Hepatic stellate cell (primary cell): ENCODE data around the gene PLEKHB1.
A peak's percentile ranks its signal among the peaks of the same experiment; 100 is the strongest.

ENCODE experiments used
- DNase-seq: peaks from one replicate; pipeline ENCODE4 v3.0.0; 2011; ENCODE audit warnings: low spot score

The PLEKHB1 gene, protein sequence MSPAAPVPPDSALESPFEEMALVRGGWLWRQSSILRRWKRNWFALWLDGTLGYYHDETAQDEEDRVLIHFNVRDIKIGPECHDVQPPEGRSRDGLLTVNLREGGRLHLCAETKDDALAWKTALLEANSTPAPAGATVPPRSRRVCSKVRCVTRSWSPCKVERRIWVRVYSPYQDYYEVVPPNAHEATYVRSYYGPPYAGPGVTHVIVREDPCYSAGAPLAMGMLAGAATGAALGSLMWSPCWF

DNA sequence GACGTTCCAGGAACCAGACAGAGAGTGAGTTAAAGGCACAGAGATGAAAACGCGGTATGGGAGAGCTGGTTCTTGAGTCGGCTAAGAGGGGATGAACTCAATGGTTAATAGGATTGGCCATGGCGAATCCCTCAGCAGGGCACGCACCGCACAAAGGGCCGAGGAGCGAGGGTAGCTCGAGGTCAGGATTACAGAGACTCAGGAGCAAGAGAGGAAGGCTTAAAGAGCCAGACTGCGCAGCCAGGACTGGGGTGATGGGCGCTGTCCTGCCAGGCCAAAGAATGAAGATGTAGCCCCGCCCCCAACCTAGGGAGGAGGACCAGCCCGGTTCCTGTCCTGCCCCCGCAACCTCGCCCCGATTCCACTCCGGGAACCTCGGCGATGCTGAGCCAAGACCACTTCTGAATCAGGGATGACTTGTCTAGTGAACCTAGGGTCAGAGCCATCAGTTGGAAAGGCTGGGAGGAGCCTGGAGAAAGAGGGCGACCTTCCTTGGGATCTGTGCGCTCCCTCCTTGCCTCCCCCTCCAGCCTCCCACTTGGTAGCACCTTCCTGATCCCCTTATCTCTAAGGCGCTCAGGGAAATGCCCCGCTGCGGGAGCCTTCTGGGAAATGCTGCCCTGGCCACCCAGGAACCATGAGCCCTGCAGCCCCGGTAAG is at the start of gene PLEKHB1:
Gene PLEKHB1 (plus strand): TSS at position 610 of the 660 bp plus-strand sequence. CDS start 28 bp downstream, at position 638.
- no peak for DNase-seq

- no peak for DNase-seq
Observed at GRCh38 chr11:73597336-73597955, 48.9 kb upstream of the PLEKHB1 start.

GRCh38 chr11:73597956-73598718 is 48.2 kb upstream of the PLEKHB1 start, which contains the start of gene FAM168A:
TSS of gene FAM168A (minus strand) at chr11:73598112. CDS start at chr11:73468474, 129,638 bp downstream.
- DNase-seq = peak; percentile 94

DNA sequence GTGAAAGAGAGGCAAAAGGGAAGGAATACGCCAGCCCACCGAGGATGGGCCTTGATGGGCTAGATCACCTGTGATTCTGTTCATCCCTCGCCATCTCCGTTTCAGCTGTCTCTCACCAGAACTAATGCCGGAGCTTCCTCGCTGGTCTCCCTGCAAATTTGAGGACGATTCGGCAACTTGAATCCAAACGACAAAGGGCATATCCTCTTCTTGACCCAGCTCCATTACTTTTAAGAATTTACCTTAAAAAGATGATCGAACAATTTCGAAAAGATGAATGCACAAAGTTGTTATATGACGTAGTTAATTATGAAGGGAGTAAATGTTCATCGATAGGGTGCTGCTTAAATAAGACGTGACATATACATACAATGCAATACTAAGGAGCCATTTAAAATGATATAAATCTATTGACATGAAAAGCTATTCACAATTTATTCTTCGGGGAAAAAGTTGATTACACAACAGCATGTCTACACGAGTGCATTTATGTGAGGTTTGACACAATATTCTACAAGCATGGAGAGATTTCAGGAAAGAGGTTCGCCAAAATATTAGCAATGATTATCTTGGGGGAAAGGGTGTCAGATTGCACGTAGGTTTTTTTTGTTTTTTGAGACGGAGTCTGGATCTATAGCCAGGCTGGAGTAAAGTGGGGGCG is 47.5 kb upstream of the PLEKHB1 start:
- no peak for DNase-seq

DNA sequence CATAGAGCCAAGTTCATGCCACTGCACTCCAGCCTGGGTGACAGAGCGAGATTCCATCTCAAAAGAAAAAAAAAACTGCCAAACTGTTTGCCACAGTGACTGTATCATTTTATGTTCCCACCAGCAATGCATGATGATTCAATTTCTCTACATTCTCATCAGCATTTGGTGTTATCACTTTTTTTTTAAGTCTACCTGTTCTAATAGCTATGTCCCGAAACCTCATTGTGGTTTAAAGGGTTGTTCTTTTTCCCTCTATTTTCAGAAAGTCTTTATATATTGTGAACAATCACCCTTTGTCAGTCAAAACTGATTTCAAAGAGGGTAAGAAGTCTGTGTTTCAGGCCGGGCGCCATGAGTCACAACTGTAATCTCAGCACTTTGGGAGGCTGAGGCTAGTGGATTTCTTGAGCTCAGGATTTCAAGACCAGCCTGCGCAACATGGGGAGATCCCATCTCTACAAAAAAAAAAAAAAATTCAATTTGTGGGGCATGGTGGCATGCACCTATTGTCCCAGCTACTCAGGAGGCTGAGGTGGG is 33.7 kb upstream of the PLEKHB1 start:
- no peak for DNase-seq

DNA sequence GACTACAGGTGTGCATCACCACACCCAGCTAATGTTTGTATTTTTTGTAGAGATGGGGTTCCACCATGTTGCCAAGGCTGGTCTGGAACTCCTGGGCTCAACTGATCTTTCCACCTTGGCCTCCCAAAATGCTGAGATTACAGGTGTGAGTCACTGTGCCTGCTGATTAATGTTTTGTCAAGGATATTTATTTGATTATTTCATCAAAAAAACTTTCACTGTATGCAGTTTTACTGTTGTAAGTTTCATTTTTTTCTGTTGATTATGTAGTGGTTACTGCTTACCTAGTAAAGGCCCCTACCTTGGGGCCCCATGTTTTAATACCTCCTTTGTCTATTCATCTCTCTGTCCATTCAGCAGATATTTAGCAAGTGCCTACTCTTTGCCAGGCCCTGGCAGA is 31.8 kb upstream of the PLEKHB1 start:
- DNase-seq = no peak

DNA sequence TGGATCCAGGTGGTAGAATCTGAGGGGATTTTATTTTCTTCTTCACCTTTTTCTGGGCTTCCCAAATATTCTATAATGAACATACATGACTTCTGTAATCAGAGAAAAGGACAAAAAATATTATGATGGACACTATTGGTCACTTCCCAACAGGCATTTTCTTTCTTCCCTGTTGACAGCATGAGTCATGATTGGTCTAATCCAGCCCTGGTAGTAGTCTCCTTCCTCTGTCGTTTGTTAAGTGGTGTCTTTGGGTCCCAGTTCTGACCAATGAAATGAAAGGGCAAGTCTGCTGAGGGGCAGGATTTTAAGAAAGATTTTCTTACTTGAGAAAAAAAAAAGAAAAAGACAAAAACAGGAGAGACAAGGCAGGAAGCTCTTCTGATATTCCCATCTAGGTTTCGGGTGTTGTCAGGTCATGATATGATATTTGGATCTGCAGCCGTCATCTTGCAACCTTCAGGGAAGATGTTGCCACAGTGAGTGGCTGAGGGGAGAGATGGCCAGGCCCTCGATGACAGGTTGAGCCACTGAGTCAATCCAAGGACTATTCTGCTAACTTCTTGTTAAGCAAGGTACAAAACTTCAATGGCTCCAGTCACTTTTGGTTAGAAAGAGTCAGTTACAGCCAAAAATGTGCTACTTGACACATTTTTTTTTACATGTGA is 23.3 kb upstream of the PLEKHB1 start:
- no peak for DNase-seq

- DNase-seq = no peak
Observed at GRCh38 chr11:73623686-73624085, 22.7 kb upstream of the PLEKHB1 start.

DNA sequence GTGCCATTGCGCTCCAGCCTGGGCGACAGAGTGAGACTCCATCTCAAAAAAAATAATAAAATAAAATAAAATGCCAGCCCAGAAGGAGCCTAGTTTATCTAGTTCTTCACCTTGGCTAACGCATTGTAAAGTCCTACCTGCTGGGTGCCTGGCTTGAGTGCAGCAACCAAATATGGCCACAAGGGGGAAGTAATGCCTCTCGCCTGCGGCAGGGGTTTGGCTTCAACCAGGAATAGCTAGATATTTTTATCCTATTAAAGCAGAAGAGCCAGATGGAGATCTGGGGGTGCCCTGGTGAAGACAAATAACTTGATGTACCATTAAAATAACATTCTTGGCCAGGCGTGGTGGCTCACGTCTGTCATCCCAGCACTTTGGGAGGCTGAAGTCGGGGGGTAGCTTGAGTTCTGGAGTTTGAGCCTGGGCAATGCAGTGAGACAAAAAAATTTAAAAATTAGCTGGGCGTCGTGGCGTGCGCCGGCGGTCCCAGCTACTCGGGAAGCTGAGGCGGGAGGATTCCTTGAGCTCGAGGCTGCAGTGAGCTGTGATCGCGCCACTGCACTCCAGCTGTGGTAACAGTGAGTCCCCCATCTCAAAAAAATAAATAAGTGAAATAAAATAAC is 20.6 kb upstream of the PLEKHB1 start:
- peak; percentile 82 for DNase-seq

GRCh38 chr11:73629907-73630306 is 16.5 kb upstream of the PLEKHB1 start:
- DNase-seq = no peak

DNA sequence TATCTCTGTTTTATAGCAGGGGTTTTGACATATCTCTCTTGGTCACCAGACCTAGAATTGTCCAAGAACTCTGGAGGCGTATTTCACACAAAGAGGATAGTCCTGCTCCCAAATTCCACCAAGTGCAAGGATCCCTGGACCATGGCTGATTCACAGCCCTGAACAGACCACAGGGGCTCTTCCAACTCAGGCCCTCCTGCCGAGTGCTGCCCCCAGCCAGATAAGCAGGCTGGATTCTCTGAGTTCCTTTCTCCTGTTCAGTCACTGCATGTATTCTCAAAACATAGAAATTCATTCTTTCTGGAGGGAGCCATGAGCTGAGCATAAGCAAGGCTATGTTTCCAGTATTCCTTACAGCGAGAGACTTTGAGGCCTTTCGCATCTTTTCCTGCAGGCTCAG is 13.4 kb upstream of the PLEKHB1 start:
- DNase-seq = no peak

DNA sequence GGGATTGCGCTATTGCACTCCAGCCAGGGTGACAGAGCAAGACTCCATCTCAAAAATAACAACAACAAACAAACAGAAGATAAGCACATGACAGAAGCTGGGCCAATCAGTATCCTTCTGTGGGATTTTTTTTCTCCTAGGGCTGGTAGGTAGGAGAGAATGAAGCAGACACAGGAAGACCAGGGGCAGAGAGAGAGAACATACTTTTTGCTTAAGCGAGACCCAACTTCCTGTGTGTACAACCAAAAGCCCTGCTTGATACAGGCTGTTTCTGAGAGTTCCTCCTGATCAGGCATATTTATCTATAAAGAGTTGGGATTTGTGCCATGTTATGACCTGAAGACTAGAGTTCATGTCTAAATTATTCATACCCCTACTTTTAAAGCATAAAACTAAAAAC is 12.4 kb upstream of the PLEKHB1 start:
- DNase-seq = no peak

DNA sequence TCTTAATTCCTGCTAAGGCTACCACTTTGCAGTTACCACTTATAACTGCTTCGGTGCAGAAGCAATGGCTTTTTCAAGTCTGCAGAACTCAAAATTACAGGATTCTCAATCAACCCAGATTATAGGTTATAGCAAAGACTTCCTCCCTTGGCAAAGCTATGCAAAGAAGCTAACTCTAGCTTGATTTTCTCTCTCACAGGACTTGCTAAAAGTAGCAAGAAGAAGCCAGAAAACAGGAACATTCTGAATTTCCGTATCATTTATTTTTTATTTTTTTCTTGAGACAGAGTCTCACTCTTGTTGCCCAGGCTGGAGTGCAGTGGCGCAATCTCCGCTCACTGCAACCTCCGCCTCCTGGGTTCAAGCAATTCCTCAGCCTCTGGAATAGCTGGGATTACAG is 10.7 kb upstream of the PLEKHB1 start:
- no peak for DNase-seq

GRCh38 chr11:73636249-73636648 is 10.1 kb upstream of the PLEKHB1 start:
- DNase-seq = no peak

DNA sequence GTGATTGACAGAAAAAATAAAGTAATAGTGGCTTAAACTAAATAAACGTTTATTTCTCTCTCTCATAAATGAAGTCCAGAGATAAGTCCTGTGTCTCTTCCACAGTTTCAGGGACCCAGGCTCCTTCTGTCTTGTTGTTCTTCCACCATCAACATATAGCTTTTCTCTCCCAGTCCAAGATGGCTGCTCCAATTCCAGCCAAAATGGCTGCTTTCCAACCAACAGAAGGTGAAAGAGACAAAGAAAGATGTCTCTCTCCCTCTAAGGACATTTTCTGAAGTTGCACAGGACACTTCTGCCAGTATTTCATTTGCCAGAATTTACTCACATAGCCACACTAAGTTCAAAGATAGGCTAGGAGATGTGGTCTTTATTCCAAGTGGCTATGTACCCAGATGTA is 9.4 kb upstream of the PLEKHB1 start:
- no peak for DNase-seq

- DNase-seq = no peak
Observed at GRCh38 chr11:73640592-73640991, 5.8 kb upstream of the PLEKHB1 start.

GRCh38 chr11:73641668-73642067 is 4.7 kb upstream of the PLEKHB1 start:
- DNase-seq = no peak

DNA sequence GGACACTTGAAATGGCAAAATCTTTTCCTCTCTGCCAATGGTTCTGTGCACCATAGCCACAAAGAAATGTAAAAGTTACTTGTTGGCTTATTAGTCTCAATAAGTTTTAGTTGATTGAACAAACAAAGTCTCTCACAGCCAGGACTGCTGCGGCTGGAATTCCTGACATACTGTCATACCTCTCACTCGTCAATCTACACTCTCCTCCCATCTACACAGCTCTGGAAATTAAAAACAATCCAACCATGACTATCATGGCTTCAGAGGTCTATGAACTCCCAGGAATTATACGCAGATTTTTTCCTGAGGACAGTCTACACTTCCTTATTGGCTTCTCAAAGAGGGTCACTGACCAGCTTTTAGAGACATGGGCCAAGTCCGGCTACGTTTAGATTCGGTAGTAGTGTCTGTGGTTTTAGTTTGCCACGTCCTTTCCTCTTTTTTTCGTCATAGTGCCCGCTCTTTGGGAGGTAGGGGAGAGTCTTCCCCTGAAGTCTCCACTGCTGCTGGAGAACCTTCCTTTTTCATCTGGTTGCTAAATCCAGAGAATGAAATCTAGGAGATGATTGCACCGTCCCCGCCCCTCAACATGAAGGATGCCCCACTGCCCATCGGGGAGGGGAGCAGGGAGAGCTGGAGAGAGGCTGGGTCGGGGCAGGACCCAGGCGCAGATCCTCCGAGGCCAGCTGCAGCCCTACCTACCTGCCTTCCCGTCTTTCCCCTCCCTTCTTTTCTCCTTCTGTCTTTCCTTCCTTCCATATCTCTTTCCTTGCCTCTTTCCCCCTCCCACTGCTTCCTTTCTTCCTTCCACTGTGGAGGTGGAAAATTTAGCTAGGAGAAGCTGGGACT is 1.0 kb upstream of the PLEKHB1 start:
- DNase-seq = no peak

GRCh38 chr11:73647459-73648100 is 1.2 kb downstream of the PLEKHB1 start:
- DNase-seq = no peak
